HepG2 (cell line): ENCODE measurements around the gene HSDL1. TPM values are rescaled to one million over a fixed set of nuclear protein-coding genes. Genes with fewer than 3 reads are reported as not detected.

Source experiments
- ATAC-seq: fragments of 200-7000 bp; cut with Tn5 transposase; 3 replicates; pipeline ENCODE4 v1.9.1; 2020; ENCODE audit warnings: mild to moderate bottlenecking, moderate library complexity
- BruUV-seq: library from RNA; stranded (reverse); fragments of 400-500 nt; replicated peaks from 2 replicates; lab custom pipeline; 2021; lab: Mats Ljungman, UMichigan
- CTCF ChIA-PET: fragments of 300-600 bp; formaldehyde crosslinking; extraction: SDS; loops from one replicate; lab custom pipeline; 2021; ENCODE audit warnings: low total read pairs, inconsistent platforms, low intra/inter-chr PET ratio; lab: Yijun Ruan, JAX
- POLR2A ChIA-PET: fragments of 350-600 bp; sonication (Branson Sonifier 250); formaldehyde crosslinking; loops from one replicate; lab custom pipeline; 2020; ENCODE audit warnings: antibody characterized with exemption, inconsistent platforms; lab: Yijun Ruan, JAX
- DNase-seq: peaks from one replicate; pipeline ENCODE4 v3.0.0-alpha.2; 2015; ENCODE audit warnings: low spot score
- FAIRE-seq: peaks from 3 replicates; lab custom pipeline; 2011; peaks lifted over from hg19 to GRCh38; lab: Jason Lieb, UNC
- H2AFZ ChIP-seq: one replicate; pipeline ENCODE4 v1.6.1; 2011; ENCODE audit warnings: low read length, inconsistent platforms
- H3K27ac ChIP-seq: fragments of 300-600 bp; 3 replicates; pipeline ENCODE4 v1.8.0; 2011; ENCODE audit warnings: mixed run types, mild to moderate bottlenecking, mixed read lengths, low read length, inconsistent platforms; ENCODE audit not compliant: insufficient read depth; ENCODE audit errors: extremely low read length
- H3K27me3 ChIP-seq, 2 experiments: fragments of 200-600 bp in 1 of 2; 2 replicates in 1 of 2; 3 replicates in 1 of 2; pipeline versions ENCODE4 v1.6.0 to v1.8.0; 2011; ENCODE audit warnings: low read length in 2 of 2, mild to moderate bottlenecking in 2 of 2, moderate library complexity in 2 of 2, inconsistent platforms in 1 of 2; ENCODE audit not compliant: insufficient read depth in 2 of 2, control insufficient read depth in 1 of 2
- H3K36me3 ChIP-seq, 2 experiments: fragments of 200-600 bp in 1 of 2; replicated peaks in 1 of 2; 2 replicates in 1 of 2; 3 replicates in 1 of 2; pipeline versions ENCODE4 v1.5.1 to v1.8.0; 2011; ENCODE audit warnings: low read length in 2 of 2, inconsistent platforms in 1 of 2; ENCODE audit not compliant: insufficient read depth in 2 of 2, control insufficient read depth in 1 of 2
- H3K4me1 ChIP-seq: 2 replicates; pipeline ENCODE4 v1.5.1; 2012; ENCODE audit warnings: low read length, inconsistent platforms; ENCODE audit not compliant: insufficient read depth
- H3K4me2 ChIP-seq: 2 replicates; pipeline ENCODE4 v1.6.0; 2011; ENCODE audit warnings: low read depth, low read length, inconsistent platforms
- H3K4me3 ChIP-seq, 3 experiments: fragments of 200-600 bp in 1 of 3; sonication (generic), shearing (Covaris generic) in 1 of 3; replicated peaks in 1 of 3; 2 replicates each; pipeline ENCODE4 v1.5.1; 2011 to 2016; ENCODE audit warnings: low read length in 3 of 3, inconsistent platforms in 2 of 3, low read depth in 2 of 3, mild to moderate bottlenecking in 2 of 3, control low read depth in 1 of 3, mixed read lengths in 1 of 3; ENCODE audit not compliant: insufficient read depth in 1 of 3
- H3K79me2 ChIP-seq: one replicate; pipeline ENCODE4 v1.6.1; 2011; ENCODE audit warnings: low read length, inconsistent platforms; ENCODE audit not compliant: insufficient read depth
- H3K9ac ChIP-seq: 2 replicates; pipeline ENCODE4 v1.6.0; 2011; ENCODE audit warnings: mild to moderate bottlenecking, low read depth, low read length, inconsistent platforms; ENCODE audit not compliant: insufficient read depth
- H3K9me3 ChIP-seq: 2 replicates; pipeline ENCODE4 v1.5.1; 2012; ENCODE audit warnings: mild to moderate bottlenecking, low read length
- H4K20me1 ChIP-seq: 2 replicates; pipeline ENCODE4 v1.6.0; 2011; ENCODE audit warnings: inconsistent platforms, mild to moderate bottlenecking, low read length, moderate library complexity; ENCODE audit not compliant: insufficient read depth
- CHD2 ChIP-seq: IDR thresholded peaks from 2 replicates; pipeline ENCODE4 v1.6.1; 2011; ENCODE audit warnings: low read depth, low read length, improper control_type of control experiment
- HNRNPK ChIP-seq: fragments of 200-400 bp; formaldehyde crosslinking; IDR thresholded peaks from 2 replicates; pipeline ENCODE4 v1.6.1; 2018; ENCODE audit warnings: low read length, low read depth, moderate library complexity, mild to moderate bottlenecking; ENCODE audit not compliant: poor library complexity, severe bottlenecking
- NCOR1 ChIP-seq: fragments of 200-600 bp; sonication (generic); IDR thresholded peaks from 2 replicates; pipeline ENCODE4 v1.7.0; 2017; ENCODE audit warnings: antibody characterized with exemption, low read length, borderline replicate concordance
- PCBP1 ChIP-seq: fragments of 200-400 bp; formaldehyde crosslinking; IDR thresholded peaks from 2 replicates; pipeline ENCODE4 v1.6.1; 2017; ENCODE audit warnings: mild to moderate bottlenecking, low read depth, low read length, borderline replicate concordance
- PCBP2 ChIP-seq: fragments of 200-400 bp; formaldehyde crosslinking; optimal IDR thresholded peaks from 2 replicates; pipeline ENCODE3; 2018; ENCODE audit warnings: low read length, low read depth; ENCODE audit not compliant: poor library complexity, severe bottlenecking
- PITX1 ChIP-seq: sonication (generic); formaldehyde crosslinking; IDR thresholded peaks from 2 replicates; pipeline ENCODE4 v1.5.1; 2020; ENCODE audit warnings: mild to moderate bottlenecking, missing genetic modification reagents
- ZNF543 ChIP-seq: sonication (generic); formaldehyde crosslinking; IDR thresholded peaks from 2 replicates; pipeline ENCODE4 v1.4.0; 2020; ENCODE audit warnings: mild to moderate bottlenecking, missing genetic modification reagents
- WGBS: methylation state at CpG from one replicate; pipeline ENCODE4 v1.1.6; 2017; ENCODE audit warnings: low lambda C conversion rate; 5-methylcytosine and 5-hydroxymethylcytosine counted together
- in situ Hi-C: cut with HindIII; loops from 2 replicates; pipeline ENCODE4 v1.10.0; 2017; ENCODE audit warnings: low pct_unique_long_range_greater_than_20kb; ENCODE audit not compliant: extremely low pct_ligation_motif_present
- intact Hi-C: fragments of 100-400 bp; cut with micrococcal nuclease; formaldehyde crosslinking; loops from one replicate; pipeline ENCODE4 v1.10.0; 2022; ENCODE audit not compliant: unreplicated experiment
- polyA plus RNA-seq, 8 experiments: library from polyadenylated mRNA; depleted of rRNA in 3 of 8; stranded (reverse) in 7 of 8; unstranded in 1 of 8; fragments of >200 nt; fragmentation: Illumina TruSeq in 4 of 8; extraction: Trizol in 4 of 8; gene quantifications; 2 replicates each; pipeline versions ENCODE4 v1.2.1 to v1.2.3, GENCODE V29; 2011 to 2016; ENCODE audit warnings: low read depth in 4 of 8, missing spikeins in 1 of 8, mixed read lengths in 1 of 8; ENCODE audit not compliant: insufficient read depth in 1 of 8
- total RNA-seq, 5 experiments: library from RNA; depleted of rRNA; stranded (reverse); fragments of >200 nt; fragmentation: Illumina TruSeq; extraction: Trizol; gene quantifications; 2 replicates each; pipeline ENCODE4 v1.2.3, GENCODE V29; 2016; ENCODE audit warnings: low read depth in 1 of 5
- TF ChIP-seq, protein P1 (sequence below): sonication (generic); formaldehyde crosslinking; conservative IDR thresholded peaks from 2 replicates; pipeline ENCODE4 v1.8.0; 2022; ENCODE audit warnings: mild to moderate bottlenecking, moderate library complexity, missing genetic modification reagents
- TF ChIP-seq, protein P2 (sequence below): sonication (generic); formaldehyde crosslinking; IDR thresholded peaks from 2 replicates; pipeline ENCODE4 v1.4.0; 2020; ENCODE audit warnings: missing genetic modification reagents, mild to moderate bottlenecking, borderline replicate concordance

Gene HSDL1
- total and polyA plus RNA-seq, 2 of the 13 experiments (the other 11 are each of a cell fraction or from before 2014, with no cell fraction given): 49.2 to 49.7 TPM

DNA sequence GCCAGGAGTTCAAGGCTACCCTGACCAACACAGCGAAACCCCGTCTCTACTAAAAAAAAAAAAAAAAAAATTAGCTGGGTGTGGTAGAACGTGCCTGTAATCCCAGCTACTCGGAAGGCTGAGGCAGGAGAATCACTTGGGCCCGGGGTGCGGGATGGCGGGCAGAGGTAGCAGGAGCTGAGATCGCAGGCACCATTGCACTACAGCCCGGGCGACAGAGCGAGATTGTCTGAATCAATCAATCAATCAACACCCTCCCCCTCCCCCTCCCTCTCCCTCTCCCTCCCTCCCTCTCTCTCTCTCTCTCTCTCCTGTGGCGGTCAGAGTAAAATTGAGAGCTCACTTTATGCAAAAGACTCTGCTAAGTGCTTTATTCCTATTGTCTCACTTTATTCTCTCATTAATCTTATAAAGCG is 1.2 kb downstream of the HSDL1 start:
- Histone ChIP-seq H3K4me2 (peak overlapping the region; percentile 97), H3K79me2 (peaks cover 40% of the 10 kb centered on the region), H3K27ac (no peak overlapping the region), H3K27me3 (peaks cover 2 to 10% of the 10 kb centered on the region in 2 experiments), H4K20me1 (peaks cover 3% of the 10 kb centered on the region; the same call in 1 of the 2 replicates), H3K36me3 (no peaks in the 10 kb centered on the region), H3K9ac (peak overlapping the region; percentile 77), H3K9me3 (no peaks in the 10 kb centered on the region), H3K4me1 (peaks cover 52% of the 10 kb centered on the region), H2AFZ (no peak overlapping the region), H3K4me3 (peak overlapping the region; percentile 90 to 100 (median 92))
- WGBS: 38% methylated on average over 13 of the region's 13 CpGs
- POLR2A ChIA-PET: interaction anchor here (1.0 kb wide), 1 partner anchor 27 kb away, joined by 7 read pairs; the partner anchor contains the start of gene MBTPS1
- ATAC-seq (no peak), FAIRE-seq (no peak), DNase-seq (no peak)
- TF ChIP-seq PITX1 (CRISPR knock-in tag): 0 out of 2 replicates have a peak, but pooled peaks have one; percentile 5
- TF ChIP-seq PCBP1: 0 out of 2 replicates have a peak, but pooled peaks have one; percentile 54
- TF ChIP-seq NCOR1: no peak
- TF ChIP-seq PCBP2: peak; percentile 58
- no peak for TF ChIP-seq ZNF543 (CRISPR knock-in tag)
- no peak for TF ChIP-seq CHD2
- TF ChIP-seq, protein P1, sequence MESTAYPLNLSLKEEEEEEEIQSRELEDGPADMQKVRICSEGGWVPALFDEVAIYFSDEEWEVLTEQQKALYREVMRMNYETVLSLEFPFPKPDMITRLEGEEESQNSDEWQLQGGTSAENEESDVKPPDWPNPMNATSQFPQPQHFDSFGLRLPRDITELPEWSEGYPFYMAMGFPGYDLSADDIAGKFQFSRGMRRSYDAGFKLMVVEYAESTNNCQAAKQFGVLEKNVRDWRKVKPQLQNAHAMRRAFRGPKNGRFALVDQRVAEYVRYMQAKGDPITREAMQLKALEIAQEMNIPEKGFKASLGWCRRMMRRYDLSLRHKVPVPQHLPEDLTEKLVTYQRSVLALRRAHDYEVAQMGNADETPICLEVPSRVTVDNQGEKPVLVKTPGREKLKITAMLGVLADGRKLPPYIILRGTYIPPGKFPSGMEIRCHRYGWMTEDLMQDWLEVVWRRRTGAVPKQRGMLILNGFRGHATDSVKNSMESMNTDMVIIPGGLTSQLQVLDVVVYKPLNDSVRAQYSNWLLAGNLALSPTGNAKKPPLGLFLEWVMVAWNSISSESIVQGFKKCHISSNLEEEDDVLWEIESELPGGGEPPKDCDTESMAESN (CRISPR knock-in tag): 0 out of 2 replicates have a peak, but pooled peaks have one; percentile 1
- TF ChIP-seq HNRNPK: peak; percentile 64
- TF ChIP-seq, protein P2, sequence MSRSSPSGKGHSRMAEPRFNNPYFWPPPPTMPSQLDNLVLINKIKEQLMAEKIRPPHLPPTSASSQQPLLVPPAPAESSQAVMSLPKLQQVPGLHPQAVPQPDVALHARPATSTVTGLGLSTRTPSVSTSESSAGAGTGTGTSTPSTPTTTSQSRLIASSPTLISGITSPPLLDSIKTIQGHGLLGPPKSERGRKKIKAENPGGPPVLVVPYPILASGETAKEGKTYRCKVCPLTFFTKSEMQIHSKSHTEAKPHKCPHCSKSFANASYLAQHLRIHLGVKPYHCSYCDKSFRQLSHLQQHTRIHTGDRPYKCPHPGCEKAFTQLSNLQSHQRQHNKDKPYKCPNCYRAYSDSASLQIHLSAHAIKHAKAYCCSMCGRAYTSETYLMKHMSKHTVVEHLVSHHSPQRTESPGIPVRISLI (CRISPR knock-in tag): peak; percentile 74; the same call in 1 of the 2 replicates
- CTCF ChIA-PET: interaction anchor here (1.8 kb wide), 1 partner anchor 31 kb away, joined by 6 read pairs; no protein-coding TSS in a partner anchor
- in situ Hi-C loops (no loop called here), intact Hi-C loops (loop anchor here (1.0 to 2.0 kb wide), 2 partner anchors 31 to 44 kb away; partner anchors contain the start of gene TAF1C)
- BruUV-seq: no TSS peak
